Astrocyte of the cerebellum (primary cell): Measurements from ENCODE around the gene PCDHB8.
"Not testable (repeated sequence)": the region's sequence is repeated elsewhere in the genome, so short reads cannot be mapped to it uniquely, and the experiment has no call there.

Experiments
- DNase-seq: peaks from one replicate; pipeline ENCODE4 v3.0.0-alpha.2; 2011; ENCODE audit warnings: low read depth
- H3K4me3 ChIP-seq: 2 replicates; pipeline ENCODE4 v1.5.1; 2011; ENCODE audit warnings: mild to moderate bottlenecking, low read depth, low read length, moderate library complexity
- CTCF ChIP-seq: IDR thresholded peaks from 2 replicates; pipeline ENCODE4 v1.5.1; 2012; ENCODE audit warnings: low read length, low read depth, moderate library complexity, mild to moderate bottlenecking; ENCODE audit errors: missing control alignments
- in situ Hi-C: cut with HindIII; loops from 2 replicates; pipeline ENCODE4 v1.10.0; 2017; ENCODE audit warnings: low sequenced_read_pairs

Gene PCDHB8

GRCh38 chr5:141223112-141223783, 45.7 kb downstream of the PCDHB8 start, which contains the start of gene PCDHB14:
PCDHB14 (plus strand) TSS chr5:141223343; CDS start chr5:141223506, 163 bp downstream.
- in situ Hi-C loops: no loop called here
- TF ChIP-seq CTCF: no peak
- no peak for DNase-seq
- H3K4me3 ChIP-seq: peak within 1 kb of the TSS; percentile 16

DNA sequence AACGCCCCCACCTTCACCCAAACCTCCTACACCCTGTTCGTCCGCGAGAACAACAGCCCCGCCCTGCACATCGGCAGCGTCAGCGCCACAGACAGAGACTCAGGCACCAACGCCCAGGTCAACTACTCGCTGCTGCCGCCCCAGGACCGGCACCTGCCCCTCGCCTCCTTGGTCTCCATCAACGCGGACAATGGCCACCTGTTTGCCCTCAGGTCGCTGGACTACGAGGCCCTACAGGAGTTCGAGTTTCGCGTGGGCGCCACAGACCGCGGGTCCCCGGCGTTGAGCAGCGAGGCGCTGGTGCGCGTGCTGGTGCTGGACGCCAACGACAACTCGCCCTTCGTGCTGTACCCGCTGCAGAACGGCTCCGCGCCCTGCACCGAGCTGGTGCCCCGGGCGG, 47.3 kb downstream of the PCDHB8 start:
- H3K4me3 ChIP-seq, in situ Hi-C loops, DNase-seq: not testable (repeated sequence)

DNA sequence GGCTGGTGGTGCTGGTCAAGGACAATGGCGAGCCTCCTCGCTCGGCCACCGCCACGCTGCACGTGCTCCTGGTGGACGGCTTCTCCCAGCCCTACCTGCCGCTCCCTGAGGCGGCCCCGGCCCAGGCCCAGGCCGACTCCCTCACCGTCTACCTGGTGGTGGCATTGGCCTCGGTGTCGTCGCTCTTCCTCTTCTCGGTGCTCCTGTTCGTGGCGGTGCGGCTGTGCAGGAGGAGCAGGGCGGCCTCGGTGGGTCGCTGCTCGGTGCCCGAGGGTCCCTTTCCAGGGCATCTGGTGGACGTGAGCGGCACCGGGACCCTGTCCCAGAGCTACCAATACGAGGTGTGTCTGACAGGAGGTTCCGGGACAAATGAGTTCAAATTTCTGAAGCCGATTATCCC, 47.8 kb downstream of the PCDHB8 start:
- H3K4me3 ChIP-seq, DNase-seq, in situ Hi-C loops: not testable (repeated sequence)
